GM21717 (cell line): ENCODE results near the gene EP400.
"Not testable (repeated sequence)": the region's sequence is repeated elsewhere in the genome, so short reads cannot be mapped to it uniquely, and the experiment has no call there.

ENCODE experiments used
- ATAC-seq: cut with Tn5 transposase; IDR thresholded peaks from one replicate; pipeline ENCODE4 v1.9.1; 2021; ENCODE audit warnings: mild to moderate bottlenecking, moderate library complexity; ENCODE audit not compliant: unreplicated experiment

The EP400 gene

DNA sequence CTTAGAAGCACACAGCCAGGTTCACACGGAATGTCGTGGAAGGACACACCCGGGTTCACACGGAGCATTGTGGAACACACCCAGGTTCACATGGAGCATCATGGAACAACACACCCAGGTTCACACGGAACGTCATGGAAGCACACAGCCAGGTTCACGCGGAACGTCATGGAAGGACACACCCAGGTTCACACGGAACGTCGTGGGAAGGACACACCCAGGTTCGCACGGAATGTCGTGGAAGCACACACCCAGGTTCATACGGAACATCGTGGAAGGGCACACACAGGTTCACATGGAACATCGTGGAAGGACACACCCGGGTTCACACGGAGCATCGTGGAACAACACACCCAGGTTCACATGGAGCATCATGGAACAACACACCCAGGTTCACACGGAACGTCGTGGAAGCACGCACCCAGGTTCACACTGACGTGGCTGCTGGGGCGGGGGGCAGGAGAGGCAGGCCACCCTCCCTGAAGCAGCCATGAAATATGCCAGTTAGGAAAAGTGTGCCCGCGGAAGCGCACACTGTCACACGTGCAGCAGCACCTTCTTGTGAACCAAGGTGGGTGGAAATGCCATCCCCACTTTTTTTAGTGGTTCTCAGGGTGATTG, 86.4 kb downstream of the EP400 start:
- ATAC-seq = no peak

DNA sequence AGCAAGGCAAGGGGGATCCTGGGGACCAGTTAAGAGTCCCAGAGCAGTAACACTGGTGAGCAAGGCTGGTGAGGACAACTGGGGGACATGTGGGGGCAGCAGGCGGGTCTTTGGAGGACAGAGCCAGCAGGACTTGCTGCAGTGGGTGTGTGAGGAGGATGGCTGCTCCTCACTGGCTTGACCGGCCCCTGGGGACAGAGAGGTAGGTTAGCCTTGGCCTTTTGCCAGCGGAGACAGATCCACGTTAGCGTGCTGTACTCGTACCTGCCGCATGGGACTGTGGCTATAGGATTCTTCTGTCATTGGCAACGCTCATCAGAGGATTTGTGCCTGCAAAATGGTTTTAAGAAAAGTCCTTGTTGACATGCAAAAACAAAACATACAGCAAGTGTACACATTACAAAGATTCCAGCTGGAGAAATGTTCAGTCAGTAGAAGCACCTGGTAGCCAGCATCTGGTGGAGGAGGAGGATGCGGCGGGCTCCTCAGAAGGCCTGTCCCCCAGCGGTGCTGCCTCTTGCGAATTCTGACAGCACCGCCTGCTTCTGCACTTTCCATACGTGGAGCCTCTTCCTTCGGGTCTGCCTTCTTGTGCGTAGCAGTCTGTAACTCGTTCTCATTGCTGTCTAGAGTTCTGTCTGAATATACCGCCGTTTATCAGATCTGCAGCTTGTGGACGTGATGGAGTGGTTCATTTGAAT, 91.3 kb downstream of the EP400 start:
- ATAC-seq = no peak

DNA sequence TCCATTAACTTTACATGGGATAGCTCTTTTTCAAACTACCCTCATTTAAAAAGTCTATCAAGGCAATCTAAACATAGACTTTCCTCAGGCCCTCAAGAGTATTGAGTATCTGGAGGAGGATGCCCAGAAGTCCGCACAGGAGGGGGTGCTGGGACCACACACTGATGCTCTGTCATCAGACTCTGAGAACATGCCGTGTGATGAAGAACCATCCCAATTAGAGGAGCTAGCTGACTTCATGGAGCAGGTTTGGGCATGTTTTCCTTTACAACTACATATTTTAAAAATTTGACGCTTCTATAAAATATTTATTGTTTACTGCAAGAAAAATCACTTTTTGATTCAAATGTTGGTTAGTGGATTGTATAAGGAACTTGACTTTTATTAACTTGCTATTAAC, 93.5 kb downstream of the EP400 start:
- no peak for ATAC-seq

DNA sequence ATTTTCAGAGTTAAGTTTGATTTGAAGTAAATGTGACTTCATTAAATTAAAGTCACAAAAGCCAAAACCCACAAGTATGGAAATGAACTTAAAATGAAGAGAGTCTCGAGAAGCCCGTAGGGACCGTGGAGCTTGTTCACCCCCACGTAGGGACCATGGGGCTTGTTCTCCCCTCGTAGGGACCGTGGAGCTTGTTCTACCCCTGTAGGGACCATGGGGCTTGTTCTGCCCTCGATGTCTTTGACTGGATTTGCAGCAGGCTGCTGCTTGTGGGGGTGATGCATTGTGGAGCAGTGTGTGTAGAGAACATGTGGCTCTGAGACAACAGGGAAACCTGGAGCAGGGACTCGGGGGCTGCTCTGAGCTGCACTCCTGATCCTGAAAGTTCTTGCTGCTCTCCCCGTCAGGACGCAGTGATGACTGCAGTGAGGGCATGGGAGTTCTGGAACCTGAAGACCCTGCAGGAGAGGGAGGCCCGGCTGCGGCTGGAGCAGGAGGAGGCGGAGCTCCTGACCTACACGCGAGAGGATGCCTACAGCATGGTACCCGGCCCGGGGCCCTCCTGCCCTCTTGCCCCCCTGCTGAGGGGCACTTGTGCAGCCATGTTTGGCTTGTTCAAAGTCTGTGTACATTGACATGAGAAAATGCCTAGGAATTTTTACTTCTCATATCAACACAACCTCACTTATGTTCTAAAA, 94.2 kb downstream of the EP400 start:
- no peak for ATAC-seq

DNA sequence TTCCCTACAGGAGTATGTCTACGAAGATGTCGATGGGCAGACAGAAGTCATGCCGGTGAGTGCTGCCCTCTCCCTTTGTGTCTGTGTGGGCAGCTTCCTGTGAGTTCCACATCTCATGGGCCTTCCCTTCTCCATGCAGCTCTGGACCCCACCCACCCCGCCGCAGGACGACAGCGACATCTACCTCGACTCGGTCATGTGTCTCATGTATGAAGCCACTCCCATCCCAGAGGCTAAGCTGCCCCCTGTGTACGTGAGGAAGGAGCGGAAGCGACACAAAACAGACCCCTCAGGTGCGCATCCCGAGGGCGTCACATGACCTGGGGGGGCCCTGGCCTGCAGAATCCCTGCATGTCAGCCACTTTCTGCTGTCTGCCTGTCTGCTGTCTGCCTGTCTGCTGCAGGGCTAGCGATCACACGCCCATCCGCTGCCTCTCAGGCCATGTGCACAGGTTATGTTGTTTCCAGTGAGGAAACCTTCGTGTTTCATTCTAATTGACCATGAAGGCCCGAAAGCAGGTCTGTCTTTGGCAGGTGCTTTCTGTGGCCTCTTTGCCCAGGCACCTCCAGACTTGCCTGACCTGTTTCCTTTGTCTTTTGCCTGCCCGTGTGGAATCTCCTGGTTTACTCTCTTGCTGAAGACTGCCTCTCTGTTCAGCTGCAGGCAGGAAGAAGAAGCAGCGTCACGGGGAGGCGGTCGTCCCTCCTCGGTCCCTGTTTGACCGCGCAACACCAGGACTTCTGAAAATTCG, 95.1 kb downstream of the EP400 start:
- no peak for ATAC-seq

DNA sequence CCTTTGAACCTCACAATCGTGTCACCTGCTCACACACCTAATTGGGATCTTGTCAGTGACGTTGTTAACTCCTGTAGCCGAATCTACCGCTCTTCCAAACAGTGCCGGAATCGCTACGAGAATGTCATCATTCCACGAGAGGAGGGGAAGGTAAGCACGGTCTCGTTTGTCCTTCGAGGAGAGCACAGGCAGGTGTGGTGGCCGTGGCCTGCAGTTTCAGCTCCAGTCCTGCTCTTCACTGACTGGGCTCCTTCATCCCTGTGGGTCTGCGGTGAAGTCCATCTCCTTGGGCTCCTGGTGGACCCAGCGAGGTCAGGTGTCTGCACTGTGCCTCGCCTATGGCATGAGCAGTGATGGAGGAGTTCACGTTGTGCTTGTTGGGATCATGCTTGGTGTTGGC, 96.0 kb downstream of the EP400 start:
- ATAC-seq = no peak

DNA sequence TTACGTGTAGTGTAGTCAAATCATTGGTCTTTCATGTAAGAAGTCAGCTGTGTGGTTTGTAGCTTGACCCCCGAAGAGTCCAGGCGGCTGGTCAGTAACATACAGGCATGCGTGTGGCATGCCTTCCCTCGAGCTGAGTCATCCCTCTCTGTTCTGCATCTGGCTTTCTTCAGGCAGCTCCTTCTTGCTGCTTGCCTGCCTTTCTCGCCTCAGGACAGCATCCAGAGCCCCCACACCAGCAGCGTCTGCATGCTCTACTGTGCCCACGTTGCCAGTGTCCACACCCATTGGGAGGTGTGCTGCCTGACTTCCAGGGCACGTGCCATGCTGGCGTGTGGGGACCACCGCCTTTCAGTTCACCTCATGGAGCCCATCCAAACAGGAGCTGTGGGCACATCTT, 96.8 kb downstream of the EP400 start:
- ATAC-seq = no peak

DNA sequence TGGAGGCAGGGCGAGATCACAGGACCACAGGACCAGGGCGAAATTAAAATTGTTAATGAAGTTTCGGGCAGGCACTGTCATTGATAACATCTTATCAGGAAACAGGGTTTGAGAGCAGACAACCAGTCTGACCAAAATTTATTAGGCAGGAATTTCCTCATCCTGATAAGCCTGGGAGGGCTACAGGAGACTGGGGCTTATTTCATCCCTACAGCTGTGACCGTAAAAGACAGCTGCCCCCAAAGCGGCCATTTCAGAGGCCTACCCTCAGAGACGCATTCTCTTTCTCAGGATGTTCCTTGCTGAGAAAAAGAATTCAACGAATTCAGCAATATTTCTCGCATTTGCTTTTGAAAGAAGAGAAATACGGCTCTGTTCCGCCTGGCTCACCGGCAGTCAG, 97.9 kb downstream of the EP400 start:
- ATAC-seq = not testable (repeated sequence)

DNA sequence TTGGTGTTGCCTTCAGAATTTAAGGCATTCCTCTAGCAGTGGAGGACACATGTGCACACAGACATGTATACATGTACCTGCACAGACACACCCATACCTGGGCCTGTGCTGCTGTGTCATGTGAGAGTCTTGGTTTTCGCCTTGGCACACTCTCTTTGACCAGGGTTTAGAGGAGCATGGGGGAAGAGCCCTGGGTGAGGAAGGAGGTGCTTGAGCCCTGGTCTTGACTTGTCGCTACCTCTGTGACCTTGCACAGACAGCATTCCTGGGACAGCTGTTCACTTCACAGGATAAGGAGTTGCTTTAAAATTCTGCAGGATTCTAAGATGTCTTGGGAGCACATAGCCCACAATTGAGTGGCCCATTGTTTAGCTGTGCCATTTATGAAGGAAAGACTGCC, 99.7 kb downstream of the EP400 start:
- no peak for ATAC-seq

DNA sequence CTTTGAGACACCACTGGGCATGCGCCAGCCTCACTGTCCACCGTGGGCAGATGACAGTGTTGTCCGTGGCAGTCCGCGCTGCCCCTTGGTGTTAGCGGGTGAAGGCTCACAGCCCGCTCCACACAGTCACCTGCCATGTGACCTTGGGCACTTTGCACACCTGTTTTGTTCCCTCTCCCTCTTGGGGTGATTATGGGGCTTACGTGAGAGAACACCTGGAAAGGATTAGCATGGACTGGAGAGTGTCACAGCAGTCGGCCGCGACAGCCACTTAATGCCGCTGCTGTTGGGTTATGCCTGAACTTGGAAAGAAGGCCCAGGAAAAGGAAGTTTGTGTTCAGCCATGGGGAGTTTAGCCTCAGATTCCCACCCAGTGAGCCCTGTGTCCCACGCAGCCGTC, 100.1 kb downstream of the EP400 start:
- ATAC-seq = no peak

DNA sequence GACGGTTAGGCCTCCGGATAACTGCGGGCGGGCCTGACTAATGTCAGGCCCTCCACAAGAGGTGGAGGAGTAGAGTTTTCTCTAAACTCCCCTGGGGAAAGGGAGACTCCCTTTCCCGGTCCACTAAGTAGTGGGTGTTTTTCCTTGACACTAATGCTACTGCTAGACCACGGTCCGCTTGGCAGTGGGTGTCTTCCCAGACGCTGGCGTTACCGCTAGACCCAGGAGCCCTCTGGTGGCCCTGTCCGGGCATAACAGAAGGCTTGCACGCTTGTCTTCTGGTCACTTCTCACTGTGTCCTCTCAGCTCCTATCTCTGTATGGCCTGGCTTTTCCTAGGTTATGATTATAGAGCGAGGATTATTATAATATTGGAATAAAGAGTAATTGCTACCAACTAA, 102.0 kb downstream of the EP400 start:
- ATAC-seq = not testable (repeated sequence)

DNA sequence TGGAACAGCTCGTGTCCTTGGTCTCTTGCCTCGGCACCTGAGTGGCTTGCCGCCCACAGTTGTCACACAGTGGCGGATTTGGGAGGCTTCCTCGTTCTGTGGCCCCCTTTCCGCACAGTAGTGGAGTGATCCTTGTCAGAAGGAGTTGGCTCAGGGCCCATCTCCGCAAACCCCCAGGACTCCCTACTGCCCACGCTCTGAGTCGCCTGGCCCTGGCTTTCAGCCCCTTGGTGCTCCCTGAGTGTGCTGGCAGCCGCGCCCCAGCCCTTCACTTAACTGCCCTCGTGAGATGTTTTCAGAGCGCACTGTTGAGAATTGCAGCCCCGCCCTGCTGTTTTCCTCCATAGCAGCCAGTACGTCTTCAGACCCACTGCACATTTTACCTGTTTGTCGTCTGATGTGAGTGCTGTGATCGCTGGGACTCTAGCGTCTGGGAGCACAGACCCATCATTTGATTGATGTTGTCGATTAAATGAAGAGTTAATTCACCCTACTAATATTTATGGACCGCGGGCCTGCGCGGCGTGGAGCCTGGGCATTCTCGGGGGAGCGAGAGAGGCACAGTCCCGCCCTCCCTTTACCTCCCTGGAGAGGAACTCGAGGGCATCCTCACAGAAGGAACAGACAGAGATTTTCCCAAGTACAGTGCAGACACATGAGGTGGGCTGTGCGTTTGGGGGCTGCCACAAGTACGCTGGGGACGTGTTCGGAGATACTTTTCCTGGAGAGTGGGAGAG, 102.6 kb downstream of the EP400 start:
- ATAC-seq = no peak

DNA sequence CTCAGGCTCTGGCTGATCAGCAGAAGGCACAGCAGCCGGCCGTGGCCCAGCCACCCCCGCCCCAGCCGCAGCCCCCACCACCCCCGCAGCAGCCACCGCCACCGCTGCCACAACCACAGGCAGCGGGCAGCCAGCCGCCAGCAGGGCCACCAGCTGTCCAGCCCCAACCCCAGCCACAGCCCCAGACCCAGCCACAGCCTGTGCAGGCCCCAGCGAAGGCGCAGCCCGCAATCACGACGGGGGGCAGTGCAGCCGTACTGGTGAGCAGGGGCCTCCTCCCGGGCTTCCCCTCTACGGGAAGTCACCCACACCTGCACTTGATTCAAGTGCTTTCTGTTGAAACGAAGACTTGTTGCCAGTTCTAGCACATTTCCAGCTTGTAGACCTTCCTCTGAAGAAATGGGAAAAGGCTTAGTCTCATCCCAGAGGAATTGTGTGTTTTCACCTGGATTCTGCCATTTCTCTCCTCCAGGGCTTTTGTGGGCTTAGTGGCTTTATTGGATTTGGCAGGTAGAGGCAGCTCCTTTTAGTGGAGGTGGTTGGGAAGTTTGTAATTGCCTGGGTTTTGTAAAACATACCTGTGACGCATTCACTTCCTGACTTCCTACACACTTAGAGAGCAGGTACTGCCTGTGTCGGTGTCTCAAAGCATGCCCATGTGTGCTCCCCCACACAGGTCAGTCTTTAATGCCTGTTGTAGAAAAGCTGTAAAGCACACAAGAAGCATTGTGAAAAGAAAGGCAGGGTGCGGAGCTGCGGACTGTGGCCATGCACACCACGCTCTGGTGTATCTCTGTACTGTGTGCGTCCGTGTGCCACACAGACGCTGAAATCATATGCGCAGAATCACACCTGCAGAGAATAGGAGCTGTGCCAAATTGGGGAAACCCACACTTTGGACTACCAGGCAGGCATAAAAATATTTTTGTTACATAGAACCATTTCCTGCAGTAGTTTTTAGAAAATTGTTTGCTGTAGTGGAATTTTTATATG, 103.9 kb downstream of the EP400 start:
- ATAC-seq = no peak

DNA sequence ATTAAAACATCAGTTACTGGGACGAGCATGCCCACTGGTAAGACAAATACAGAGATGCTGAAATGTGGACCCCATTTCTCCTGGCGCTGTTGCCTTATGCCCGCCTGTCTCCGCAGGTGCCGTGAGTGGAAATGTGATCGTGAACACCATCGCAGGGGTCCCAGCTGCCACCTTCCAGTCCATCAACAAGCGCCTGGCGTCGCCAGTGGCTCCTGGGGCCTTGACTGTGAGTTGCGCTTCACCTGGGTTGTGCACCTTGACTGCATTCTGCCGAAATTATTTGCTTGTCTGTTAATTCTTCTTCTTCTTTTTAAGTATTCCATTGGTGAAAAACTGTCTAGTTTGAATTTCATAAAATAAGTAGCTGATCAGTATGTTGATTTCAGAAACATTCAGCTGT, 105.2 kb downstream of the EP400 start:
- ATAC-seq = no peak

DNA sequence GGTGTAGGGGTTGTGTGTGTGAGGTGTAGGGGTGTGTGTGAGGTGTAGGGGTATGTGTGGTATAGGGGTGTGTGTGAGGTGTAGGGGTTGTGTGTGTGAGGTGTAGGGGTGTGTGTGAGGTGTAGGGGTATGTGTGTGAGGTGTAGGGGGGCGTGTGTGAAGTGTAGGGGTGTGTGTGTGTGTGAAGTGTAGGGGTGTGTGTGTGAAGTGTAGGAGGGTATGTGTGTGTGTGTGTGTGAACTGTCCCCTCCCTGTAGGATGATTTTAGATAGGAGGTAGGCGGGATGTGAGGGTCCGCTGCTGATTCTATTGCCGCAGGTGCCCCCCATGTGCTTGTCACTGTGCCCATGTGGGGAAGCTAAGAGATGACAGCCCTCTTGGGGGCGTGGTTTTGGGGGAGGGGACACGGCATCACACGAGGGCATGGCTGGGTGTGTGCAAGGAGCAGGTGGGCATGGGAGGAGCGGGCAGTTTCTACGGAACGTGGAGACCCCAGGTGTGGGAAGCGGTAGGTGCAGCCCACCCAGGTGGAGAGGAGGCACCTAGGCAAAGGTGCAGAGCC, 105.9 kb downstream of the EP400 start:
- no peak for ATAC-seq

DNA sequence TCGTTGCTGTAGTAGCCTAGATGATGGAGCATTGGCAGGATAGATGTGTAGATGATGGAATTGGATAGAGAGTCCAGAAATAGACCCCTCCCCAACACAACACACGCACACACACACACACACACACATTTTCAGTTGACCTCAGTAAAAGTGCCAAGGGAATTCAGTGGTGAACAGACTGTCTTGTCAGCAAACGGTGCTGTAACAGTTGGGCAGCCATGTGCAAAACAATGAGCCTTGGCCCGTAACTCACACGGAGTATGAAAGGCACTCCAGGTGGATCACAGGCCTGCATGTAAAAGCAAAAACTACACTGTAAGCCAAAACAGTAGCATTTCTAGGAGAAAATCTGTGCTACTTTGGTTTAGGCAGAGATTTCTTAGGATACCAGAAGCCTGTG, 106.6 kb downstream of the EP400 start:
- ATAC-seq = no peak

DNA sequence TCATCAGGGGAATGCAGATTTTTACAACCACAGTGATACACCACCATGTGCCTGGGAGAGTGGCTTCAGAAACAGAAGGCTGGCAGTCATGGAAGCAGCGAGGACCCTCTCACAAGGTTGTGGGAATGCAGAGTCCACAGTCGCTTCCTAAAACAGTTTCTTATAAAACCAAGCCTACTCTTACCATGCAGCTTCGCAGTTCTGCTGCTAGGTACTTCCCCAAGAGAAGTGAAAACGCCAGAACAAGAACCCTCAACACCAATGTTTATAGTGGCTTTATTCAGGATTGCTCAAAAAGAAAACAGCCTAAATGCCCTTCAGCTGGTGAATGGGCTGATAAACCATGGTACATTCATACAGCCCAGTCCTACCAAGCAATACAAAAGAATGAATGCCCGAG, 107.2 kb downstream of the EP400 start:
- ATAC-seq = no peak

DNA sequence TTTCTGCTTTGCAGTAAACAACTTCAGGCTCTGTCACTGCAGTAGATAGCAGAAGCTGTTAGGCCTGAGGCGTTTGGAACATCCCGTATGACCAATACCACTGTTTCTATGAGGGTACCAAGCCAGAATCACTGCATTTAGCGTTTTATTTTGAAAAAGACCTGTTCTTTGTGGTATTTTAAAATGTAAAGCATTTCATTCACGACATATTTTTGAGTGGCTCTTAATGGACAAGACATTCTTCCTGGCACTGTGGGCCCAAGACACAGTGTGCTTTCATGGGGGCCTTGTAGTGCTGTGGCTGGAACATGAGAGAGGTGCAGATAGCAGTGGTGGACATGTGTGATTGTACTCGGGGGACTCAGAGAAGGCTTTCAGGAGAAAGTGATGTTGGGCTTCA, 107.9 kb downstream of the EP400 start:
- no peak for ATAC-seq

DNA sequence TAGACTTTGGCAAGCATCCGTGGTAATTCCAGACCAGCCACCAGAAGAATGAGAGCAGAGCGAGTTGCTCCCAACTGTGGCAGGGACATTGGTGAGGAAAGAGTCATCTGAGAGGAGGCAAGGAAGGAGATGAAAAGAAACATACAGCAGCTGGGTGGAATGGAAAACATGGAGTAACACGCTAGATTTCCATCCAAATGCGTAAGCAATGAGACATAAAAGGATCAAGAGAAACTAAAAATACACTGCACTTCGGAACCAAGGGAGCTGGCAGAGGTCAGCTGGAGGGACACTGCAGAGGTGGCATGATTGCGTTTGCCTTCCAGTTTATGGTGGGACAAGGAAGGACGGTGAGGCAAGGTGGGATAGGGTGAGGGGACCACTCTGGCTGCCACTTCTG, 111.5 kb downstream of the EP400 start:
- ATAC-seq = no peak
